NT2/D1 (cell line): ENCODE data around the gene HIP1.

ENCODE experiments used
- DNase-seq: peaks from one replicate; pipeline ENCODE4 v3.0.0-alpha.2; 2011; ENCODE audit warnings: low read depth, low spot score
- H3K27me3 ChIP-seq: 2 replicates; pipeline ENCODE4 v1.6.0; 2011; ENCODE audit warnings: mild to moderate bottlenecking; ENCODE audit not compliant: insufficient read length, insufficient read depth
- H3K36me3 ChIP-seq: 2 replicates; pipeline ENCODE4 v1.6.1; 2011; ENCODE audit warnings: mild to moderate bottlenecking, low read length, mixed read lengths; ENCODE audit not compliant: insufficient read depth, insufficient read length
- H3K4me1 ChIP-seq: 2 replicates; pipeline ENCODE4 v1.5.1; 2011; ENCODE audit not compliant: insufficient read depth, insufficient read length
- H3K4me3 ChIP-seq: 2 replicates; pipeline ENCODE4 v1.5.1; 2011; ENCODE audit warnings: low read depth; ENCODE audit not compliant: insufficient read length
- H3K9ac ChIP-seq: 2 replicates; pipeline ENCODE4 v1.6.0; 2011; ENCODE audit warnings: low read depth; ENCODE audit not compliant: insufficient read length
- H3K9me3 ChIP-seq: 2 replicates; pipeline ENCODE4 v1.5.1; 2011; ENCODE audit warnings: mild to moderate bottlenecking, low read length; ENCODE audit not compliant: insufficient read depth
- SUZ12 ChIP-seq: IDR thresholded peaks from 2 replicates; pipeline ENCODE4 v1.6.1; 2011; ENCODE audit not compliant: insufficient read length, insufficient read depth; ENCODE audit errors: extremely low read depth
- YY1 ChIP-seq: IDR thresholded peaks from 2 replicates; pipeline ENCODE4 v1.6.1; 2011; ENCODE audit not compliant: insufficient read length, insufficient read depth
- ZNF274 ChIP-seq: IDR thresholded peaks from 2 replicates; pipeline ENCODE4 v1.6.1; 2011; ENCODE audit warnings: mild to moderate bottlenecking, low read depth, low read length

Gene HIP1

DNA sequence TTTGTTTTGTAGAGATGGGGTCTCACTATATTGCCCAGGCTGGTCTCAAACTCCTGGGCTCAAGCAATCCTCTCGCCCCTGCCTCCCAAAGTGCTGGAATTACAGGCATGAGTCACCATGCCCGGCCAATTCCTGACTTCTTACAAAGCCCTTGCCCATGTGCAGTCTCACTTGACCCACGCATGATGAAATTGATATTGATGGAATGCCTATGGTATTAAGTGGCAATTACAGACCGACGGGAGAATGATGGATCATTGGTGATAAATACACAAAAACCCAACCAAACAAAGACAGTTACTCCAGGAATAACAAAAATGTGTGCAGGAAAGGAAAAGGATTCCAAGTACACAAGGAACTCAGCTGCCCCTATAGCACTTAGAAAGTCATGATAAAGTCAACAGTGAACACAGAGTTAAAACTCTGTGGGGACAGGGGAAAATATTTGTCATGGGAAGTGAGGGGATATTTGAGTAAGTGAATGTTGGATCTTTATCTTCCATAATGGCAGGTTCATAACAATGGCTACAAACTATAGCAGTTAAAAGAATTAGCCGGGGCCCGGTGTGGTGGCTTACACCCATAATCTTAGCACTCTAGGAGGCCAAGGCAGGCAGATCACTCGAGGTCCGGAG is 21.6 kb downstream of the HIP1 start:
- no peaks in the 10 kb centered on the region for H3K36me3 ChIP-seq
- TF ChIP-seq YY1 = no peak
- no peak for TF ChIP-seq ZNF274
- no peak for TF ChIP-seq SUZ12
- DNase-seq = no peak
- H3K27me3 ChIP-seq = no peaks in the 10 kb centered on the region
- no peak overlapping the region for H3K9ac ChIP-seq
- H3K9me3 ChIP-seq = no peaks in the 10 kb centered on the region
- no peaks in the 10 kb centered on the region for H3K4me1 ChIP-seq
- H3K4me3 ChIP-seq = no peak overlapping the region

DNA sequence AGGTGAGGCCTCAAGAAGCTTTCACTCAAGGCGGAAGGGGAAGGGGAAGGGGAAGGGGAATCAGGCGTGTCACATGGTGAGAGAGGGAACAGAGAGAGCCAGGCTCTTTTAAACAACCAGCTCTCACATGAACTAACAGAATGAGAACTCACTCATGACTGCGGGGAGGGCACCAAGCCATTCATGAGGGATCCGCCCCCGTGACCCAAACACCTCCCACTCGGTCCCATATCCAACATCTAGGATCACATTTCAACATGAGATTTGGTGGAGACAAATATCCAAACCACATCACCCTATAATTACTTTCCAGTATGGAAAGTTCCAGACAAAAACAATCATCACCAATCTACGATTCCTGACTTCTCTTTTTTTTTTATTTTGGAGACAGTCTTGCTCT is 22.9 kb downstream of the HIP1 start:
- Histone ChIP-seq H3K4me1 (no peaks in the 10 kb centered on the region), H3K9me3 (no peaks in the 10 kb centered on the region; the same call in 1 of the 2 replicates), H3K36me3 (no peaks in the 10 kb centered on the region), H3K4me3 (no peak overlapping the region), H3K9ac (no peak overlapping the region), H3K27me3 (no peaks in the 10 kb centered on the region)
- no peak for DNase-seq
- TF ChIP-seq YY1 (no peak), SUZ12 (no peak), ZNF274 (no peak)

DNA sequence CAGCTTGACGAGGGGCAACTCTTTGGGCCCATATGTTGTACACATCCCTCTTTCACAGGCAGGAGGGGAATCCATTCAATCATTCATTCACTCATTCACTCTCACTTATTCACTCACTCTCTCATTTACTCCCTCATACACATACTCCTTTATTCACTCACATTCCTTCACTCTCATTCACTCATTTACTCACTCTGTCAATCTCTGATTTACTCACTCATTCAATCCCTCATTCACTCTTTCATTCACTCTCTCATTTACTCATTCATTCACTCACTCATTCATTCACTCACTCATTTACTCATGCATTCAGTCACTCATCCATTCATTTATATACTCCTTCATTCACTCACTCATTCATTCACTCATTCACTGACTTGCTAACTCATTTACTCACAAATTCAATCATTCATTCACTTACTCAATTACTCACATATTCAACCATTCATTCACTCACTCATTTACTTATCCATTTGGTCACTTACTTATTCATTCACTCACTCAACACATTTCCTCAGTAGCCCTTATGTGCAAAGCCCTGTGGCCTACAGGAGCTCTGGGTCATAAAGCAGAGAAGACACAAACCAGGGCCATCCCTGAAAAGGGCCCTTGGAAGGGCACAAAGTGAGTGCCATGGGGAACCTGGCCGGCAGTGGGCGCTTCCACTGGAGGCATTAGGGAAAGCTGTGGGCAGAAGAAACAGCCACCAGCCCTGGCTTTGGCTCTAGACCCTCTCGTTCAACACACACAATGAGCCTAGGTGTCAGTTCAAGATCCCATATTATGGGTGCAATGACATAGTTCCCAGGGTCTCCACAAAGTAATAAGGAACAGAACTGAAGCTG is 26.0 kb downstream of the HIP1 start:
- no peak overlapping the region for H3K4me3 ChIP-seq
- no peaks in the 10 kb centered on the region for H3K36me3 ChIP-seq
- no peak for TF ChIP-seq ZNF274
- TF ChIP-seq YY1 = no peak
- no peak for TF ChIP-seq SUZ12
- DNase-seq = no peak
- H3K4me1 ChIP-seq = no peaks in the 10 kb centered on the region
- H3K9ac ChIP-seq = no peak overlapping the region
- no peaks in the 10 kb centered on the region for H3K27me3 ChIP-seq
- H3K9me3 ChIP-seq = peaks cover 16% of the 10 kb centered on the region

DNA sequence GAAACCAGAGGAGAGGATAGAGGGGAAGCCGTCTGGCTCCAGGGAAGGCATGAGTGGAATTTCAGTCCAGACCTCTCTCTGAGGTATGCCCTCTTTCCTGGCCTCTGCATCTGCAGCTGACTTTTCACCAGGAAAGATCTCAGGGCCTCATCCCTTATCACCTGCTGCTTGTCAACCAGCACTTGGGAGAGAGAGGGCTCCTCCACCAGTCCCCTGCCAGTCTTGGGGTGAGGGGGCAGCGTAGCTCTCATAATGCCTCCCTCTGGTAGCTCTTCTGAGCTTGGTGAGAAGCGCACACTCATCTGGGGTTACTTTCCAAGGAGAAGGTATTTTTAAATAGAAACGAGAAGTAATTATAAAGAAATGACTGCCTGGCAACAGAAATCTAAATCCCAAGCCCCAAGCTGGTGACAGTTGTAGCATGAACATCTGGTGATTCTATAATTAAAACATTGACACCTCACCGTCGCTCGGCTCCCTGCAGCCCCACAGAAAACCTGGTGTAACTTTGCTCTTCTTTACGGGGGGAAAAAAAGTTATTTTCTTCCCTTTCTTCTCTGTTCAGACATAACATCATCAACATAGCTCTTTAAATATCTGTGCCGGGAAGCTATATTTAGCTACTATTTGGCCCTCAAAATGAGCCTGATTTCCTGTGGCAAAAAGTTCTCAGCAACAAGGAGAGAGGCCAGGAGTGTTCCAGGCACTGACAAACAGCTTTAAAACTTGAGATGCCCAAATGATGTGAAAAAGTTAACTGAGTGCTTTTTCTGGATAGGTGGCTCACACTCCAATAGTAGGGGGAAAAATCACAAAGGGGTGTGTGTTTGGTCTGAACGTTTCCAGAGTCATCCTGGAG is 26.9 kb downstream of the HIP1 start:
- Histone ChIP-seq H3K4me1 (no peaks in the 10 kb centered on the region), H3K27me3 (no peaks in the 10 kb centered on the region), H3K36me3 (no peaks in the 10 kb centered on the region), H3K4me3 (no peak overlapping the region), H3K9ac (no peak overlapping the region), H3K9me3 (peaks cover 16% of the 10 kb centered on the region)
- DNase-seq = no peak
- TF ChIP-seq SUZ12 (no peak), YY1 (no peak), ZNF274 (no peak)

- H3K27me3 ChIP-seq = no peaks in the 10 kb centered on the region
- no peak overlapping the region for H3K9ac ChIP-seq
- DNase-seq = no peak
- H3K36me3 ChIP-seq = no peaks in the 10 kb centered on the region
- TF ChIP-seq SUZ12 (no peak), ZNF274 (no peak), YY1 (no peak)
- peaks cover 16% of the 10 kb centered on the region for H3K9me3 ChIP-seq
- H3K4me3 ChIP-seq = no peak overlapping the region
- H3K4me1 ChIP-seq = no peaks in the 10 kb centered on the region
Measured at GRCh38 chr7:75711076-75711475, 27.7 kb downstream of the HIP1 start.

DNA sequence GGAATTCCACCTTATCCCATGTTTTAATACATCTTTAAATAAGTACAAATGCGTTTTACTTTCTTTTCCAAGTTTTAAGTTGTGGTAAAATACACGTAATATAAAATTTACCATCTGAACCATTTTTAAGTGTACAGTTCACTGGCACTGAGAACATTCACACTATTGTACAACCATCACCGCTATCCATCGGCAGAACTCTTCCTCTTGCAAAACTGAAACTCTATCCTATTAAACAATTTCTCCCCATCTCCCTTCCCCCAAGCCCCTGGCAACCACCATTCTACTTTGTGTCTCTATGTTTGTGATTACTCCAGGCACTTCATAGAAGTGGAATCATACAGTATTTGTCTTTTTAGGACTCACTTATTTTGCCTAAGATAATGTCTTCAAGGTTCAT is 33.8 kb downstream of the HIP1 start:
- TF ChIP-seq YY1 = no peak
- TF ChIP-seq SUZ12 = no peak
- TF ChIP-seq ZNF274 = no peak
- no peaks in the 10 kb centered on the region for H3K36me3 ChIP-seq
- no peak overlapping the region for H3K9ac ChIP-seq
- no peak overlapping the region for H3K4me3 ChIP-seq
- H3K9me3 ChIP-seq = peaks cover 7% of the 10 kb centered on the region
- no peak for DNase-seq
- no peaks in the 10 kb centered on the region for H3K4me1 ChIP-seq
- no peaks in the 10 kb centered on the region for H3K27me3 ChIP-seq

DNA sequence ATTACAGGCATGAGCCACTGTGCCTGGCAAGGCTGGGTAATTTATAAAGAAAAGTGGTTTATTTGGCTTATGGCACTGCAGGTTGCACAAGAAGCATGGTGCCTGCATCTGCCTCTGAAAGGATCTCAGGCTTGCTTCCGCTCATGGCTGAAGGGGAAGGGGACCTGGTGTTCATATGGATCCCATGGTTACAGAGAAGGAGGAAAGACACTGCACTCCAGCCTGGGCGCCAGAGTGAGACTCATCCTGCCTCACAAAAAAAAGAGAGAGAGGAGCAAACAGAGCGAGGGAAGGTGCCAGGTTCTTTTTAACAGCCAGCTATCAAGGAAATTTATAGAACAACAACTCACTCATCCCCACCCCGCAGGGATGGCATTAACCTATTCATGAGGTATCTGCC is 36.2 kb downstream of the HIP1 start:
- DNase-seq = no peak
- Histone ChIP-seq H3K4me3 (no peak overlapping the region), H3K4me1 (no peaks in the 10 kb centered on the region), H3K27me3 (no peaks in the 10 kb centered on the region), H3K36me3 (no peaks in the 10 kb centered on the region), H3K9ac (no peak overlapping the region), H3K9me3 (no peaks in the 10 kb centered on the region)
- no peak for TF ChIP-seq SUZ12
- TF ChIP-seq ZNF274 = no peak
- TF ChIP-seq YY1 = no peak
